Mesenchymal stem cell (in vitro differentiated cells and primary cell): ENCODE measurements around the gene ZDHHC12.

Experiments used
- DNase-seq: peaks from one replicate; pipeline ENCODE4 v3.0.0-alpha.2; 2013
- H2AFZ ChIP-seq: one replicate; pipeline ENCODE4 v1.6.1; 2013; ENCODE audit warnings: low read depth, mild to moderate bottlenecking, control low read depth, inconsistent platforms, low read length, moderate library complexity
- H2AK5ac ChIP-seq: 2 replicates; pipeline ENCODE4 v1.6.1; 2013; ENCODE audit warnings: low read length, moderate library complexity, mild to moderate bottlenecking, inconsistent platforms; ENCODE audit not compliant: severe bottlenecking
- H2BK120ac ChIP-seq: one replicate; pipeline ENCODE4 v1.6.1; 2013; ENCODE audit warnings: low read depth, mild to moderate bottlenecking, inconsistent platforms, low read length, moderate library complexity
- H2BK12ac ChIP-seq, 2 experiments: one replicate each; pipeline ENCODE4 v1.6.1; 2013; ENCODE audit warnings: inconsistent platforms in 2 of 2, low read length in 2 of 2, mild to moderate bottlenecking in 2 of 2, moderate library complexity in 2 of 2, control low read depth in 1 of 2
- H2BK15ac ChIP-seq: one replicate; pipeline ENCODE4 v1.6.1; 2013; ENCODE audit warnings: mild to moderate bottlenecking, low read depth, inconsistent platforms; ENCODE audit not compliant: poor library complexity, severe bottlenecking
- H2BK5ac ChIP-seq: 2 replicates; pipeline ENCODE4 v1.6.1; 2013; ENCODE audit warnings: low read depth, mild to moderate bottlenecking, low read length, control low read depth, inconsistent platforms; ENCODE audit not compliant: poor library complexity, severe bottlenecking
- H3K14ac ChIP-seq, 2 experiments: one replicate each; pipeline ENCODE4 v1.6.1; 2013; ENCODE audit warnings: inconsistent platforms in 2 of 2, low read length in 2 of 2, control low read depth in 1 of 2, mild to moderate bottlenecking in 1 of 2, moderate library complexity in 1 of 2
- H3K18ac ChIP-seq, 2 experiments: one replicate each; pipeline ENCODE4 v1.6.1; 2013; ENCODE audit warnings: inconsistent platforms in 2 of 2, low read length in 2 of 2, control low read depth in 1 of 2, low read depth in 1 of 2, mild to moderate bottlenecking in 1 of 2
- H3K23ac ChIP-seq, 2 experiments: one replicate each; pipeline ENCODE4 v1.6.1; 2013; ENCODE audit warnings: inconsistent platforms in 2 of 2, low read length in 2 of 2, mild to moderate bottlenecking in 2 of 2, moderate library complexity in 2 of 2, control low read depth in 1 of 2
- H3K27ac ChIP-seq: 2 replicates; pipeline ENCODE4 v1.5.1; 2013; ENCODE audit warnings: mild to moderate bottlenecking, moderate library complexity, low read length, control low read depth, inconsistent platforms; ENCODE audit not compliant: poor library complexity, severe bottlenecking
- H3K27me3 ChIP-seq, 2 experiments: 2 replicates each; pipeline versions ENCODE4 v1.6.1 to v1.7.0; 2013; ENCODE audit warnings: low read length in 2 of 2, mild to moderate bottlenecking in 2 of 2, moderate library complexity in 2 of 2, control low read depth in 1 of 2, inconsistent platforms in 1 of 2; ENCODE audit not compliant: control insufficient read depth in 1 of 2, insufficient read depth in 1 of 2
- H3K36me3 ChIP-seq, 2 experiments: 2 replicates each; pipeline versions ENCODE4 v1.6.1 to v1.7.0; 2013; ENCODE audit warnings: low read length in 2 of 2, control low read depth in 1 of 2, inconsistent platforms in 1 of 2, low read depth in 1 of 2, mild to moderate bottlenecking in 1 of 2; ENCODE audit not compliant: insufficient read depth in 2 of 2, control insufficient read depth in 1 of 2
- H3K4ac ChIP-seq, 2 experiments: one replicate each; pipeline ENCODE4 v1.6.1; 2013; ENCODE audit warnings: inconsistent platforms in 2 of 2, low read length in 2 of 2, mild to moderate bottlenecking in 2 of 2, moderate library complexity in 2 of 2, control low read depth in 1 of 2, low read depth in 1 of 2
- H3K4me1 ChIP-seq: 2 replicates; pipeline ENCODE4 v1.6.1; 2013; ENCODE audit warnings: low read depth, low read length, control low read depth; ENCODE audit not compliant: control insufficient read depth, insufficient read depth
- H3K4me2 ChIP-seq: 2 replicates; pipeline ENCODE4 v1.6.1; 2013; ENCODE audit warnings: low read length, mild to moderate bottlenecking, inconsistent platforms; ENCODE audit not compliant: poor library complexity, severe bottlenecking
- H3K4me3 ChIP-seq, 2 experiments: 2 replicates each; pipeline versions ENCODE4 v1.5.1 to v1.7.0; 2013; ENCODE audit warnings: low read length in 2 of 2, mild to moderate bottlenecking in 2 of 2, control low read depth in 1 of 2, low read depth in 1 of 2; ENCODE audit not compliant: insufficient read depth in 1 of 2
- H3K79me1 ChIP-seq: replicated peaks from 2 replicates; pipeline ENCODE4 v1.6.1; 2013; ENCODE audit warnings: mild to moderate bottlenecking, control low read depth, low read length, inconsistent platforms; ENCODE audit not compliant: poor library complexity, severe bottlenecking
- H3K9ac ChIP-seq: 2 replicates; pipeline ENCODE4 v1.7.0; 2013; ENCODE audit warnings: mild to moderate bottlenecking, low read length, moderate library complexity
- H3K9me3 ChIP-seq: 2 replicates; pipeline ENCODE4 v1.7.0; 2013; ENCODE audit warnings: mild to moderate bottlenecking, low read length; ENCODE audit not compliant: control insufficient read depth
- H4K8ac ChIP-seq: one replicate; pipeline ENCODE4 v1.6.1; 2013; ENCODE audit warnings: inconsistent platforms, mild to moderate bottlenecking, low read length, moderate library complexity
- H4K91ac ChIP-seq: one replicate; pipeline ENCODE4 v1.6.1; 2013; ENCODE audit warnings: mild to moderate bottlenecking, low read length, inconsistent platforms
- WGBS: methylation state at CpG from one replicate; pipeline ENCODE4 v1.1.7; 2013; ENCODE audit warnings: mixed read lengths; 5-methylcytosine and 5-hydroxymethylcytosine counted together

The ZDHHC12 gene

DNA sequence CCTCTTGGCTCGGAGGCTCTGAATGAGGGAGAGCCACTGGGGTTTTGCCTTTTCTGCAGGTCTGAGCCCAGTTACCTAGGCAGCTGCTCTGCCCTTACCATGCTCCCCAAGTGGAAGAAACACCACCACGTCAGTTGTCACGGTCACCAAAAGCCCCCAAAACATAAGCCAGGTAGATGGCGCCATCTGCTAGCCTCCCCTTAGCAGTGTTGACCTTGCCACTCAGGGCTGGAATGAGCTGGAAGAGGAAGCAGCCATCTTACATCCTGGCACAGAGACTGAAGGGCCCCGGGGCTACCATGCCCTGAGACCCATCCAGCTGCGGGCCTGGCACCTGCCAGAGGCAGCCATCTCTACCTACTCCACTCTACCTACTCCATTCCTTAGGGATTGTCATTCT is 40.4 kb upstream of the ZDHHC12 start:
- no peak overlapping the region for H2BK15ac ChIP-seq
- no peaks in the 10 kb centered on the region for H3K9me3 ChIP-seq
- H2BK12ac ChIP-seq = no peak overlapping the region
- H3K27me3 ChIP-seq = no peaks in the 10 kb centered on the region
- H3K4ac ChIP-seq = no peak overlapping the region
- no peak overlapping the region for H3K14ac ChIP-seq
- H3K4me1 ChIP-seq = peaks cover 25% of the 10 kb centered on the region
- peaks cover 35% of the 10 kb centered on the region for H3K79me1 ChIP-seq
- no peak overlapping the region for H3K18ac ChIP-seq
- H3K9ac ChIP-seq = no peak overlapping the region
- no peak overlapping the region for H2AK5ac ChIP-seq
- no peak overlapping the region for H3K23ac ChIP-seq
- no peak overlapping the region for H2BK120ac ChIP-seq
- no peak overlapping the region for H3K4me3 ChIP-seq
- H2BK5ac ChIP-seq = no peak overlapping the region
- H4K91ac ChIP-seq = no peak overlapping the region
- H3K36me3 ChIP-seq = peaks cover 17 to 25% of the 10 kb centered on the region in 2 experiments
- DNase-seq = no peak
- no peak overlapping the region for H3K4me2 ChIP-seq
- H4K8ac ChIP-seq = no peak overlapping the region
- no peak overlapping the region for H3K27ac ChIP-seq
- WGBS = 95% methylated on average over 6 of the region's 6 CpGs
- no peak overlapping the region for H2AFZ ChIP-seq

DNA sequence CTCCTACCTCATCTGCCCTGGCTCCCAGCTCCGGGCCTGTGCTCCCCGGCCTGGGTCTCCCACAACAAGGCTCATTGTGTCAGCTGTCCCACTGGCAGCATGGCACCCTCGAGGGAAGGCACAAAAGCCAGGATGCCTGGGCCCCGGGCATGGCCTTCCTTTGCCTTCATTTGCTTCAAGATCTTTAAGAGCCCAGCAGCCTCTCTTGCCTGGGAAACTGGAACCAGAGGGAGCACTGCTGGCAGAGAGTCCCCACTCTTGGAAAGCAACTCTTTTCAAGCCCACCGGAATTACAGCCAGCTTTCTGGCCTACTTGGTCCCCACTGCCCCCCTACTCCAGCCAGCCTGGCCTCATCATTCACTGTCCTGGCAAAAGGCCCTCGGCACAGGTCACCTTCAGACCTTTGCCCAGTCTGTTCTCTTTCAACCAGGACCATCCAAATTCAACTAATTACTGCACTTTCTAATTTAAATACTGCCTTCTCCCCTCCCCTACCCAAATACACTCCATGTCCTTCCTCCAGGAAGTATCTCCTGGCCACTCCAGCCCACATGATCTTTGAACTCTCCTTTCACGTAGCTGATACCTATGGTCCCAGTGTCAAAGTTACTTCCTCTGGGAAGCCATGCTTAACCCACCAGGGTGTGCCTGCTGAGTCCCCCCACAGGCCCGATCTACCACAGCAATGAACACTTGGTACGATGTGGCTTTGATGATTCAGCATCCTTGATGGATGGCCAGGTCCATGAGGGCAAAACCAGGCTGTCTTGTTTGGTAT is 38.9 kb upstream of the ZDHHC12 start:
- H3K4me1 ChIP-seq = peaks cover 20% of the 10 kb centered on the region
- H2AFZ ChIP-seq = no peak overlapping the region
- no peak overlapping the region for H3K18ac ChIP-seq
- DNase-seq = no peak
- no peak overlapping the region for H3K14ac ChIP-seq
- H3K4me2 ChIP-seq = no peak overlapping the region
- H3K23ac ChIP-seq = no peak overlapping the region
- no peak overlapping the region for H2AK5ac ChIP-seq
- 91% methylated on average over 9 of the region's 9 CpGs for WGBS
- no peaks in the 10 kb centered on the region for H3K9me3 ChIP-seq
- no peaks in the 10 kb centered on the region for H3K27me3 ChIP-seq
- H3K4me3 ChIP-seq = no peak overlapping the region
- H2BK5ac ChIP-seq = no peak overlapping the region
- H3K27ac ChIP-seq = no peak overlapping the region
- H2BK15ac ChIP-seq = no peak overlapping the region
- H3K79me1 ChIP-seq = peaks cover 27% of the 10 kb centered on the region
- no peak overlapping the region for H3K4ac ChIP-seq
- no peak overlapping the region for H2BK120ac ChIP-seq
- no peak overlapping the region for H4K8ac ChIP-seq
- H4K91ac ChIP-seq = no peak overlapping the region
- peaks cover 13 to 21% of the 10 kb centered on the region in 2 experiments for H3K36me3 ChIP-seq
- H3K9ac ChIP-seq = no peak overlapping the region
- H2BK12ac ChIP-seq = no peak overlapping the region

DNA sequence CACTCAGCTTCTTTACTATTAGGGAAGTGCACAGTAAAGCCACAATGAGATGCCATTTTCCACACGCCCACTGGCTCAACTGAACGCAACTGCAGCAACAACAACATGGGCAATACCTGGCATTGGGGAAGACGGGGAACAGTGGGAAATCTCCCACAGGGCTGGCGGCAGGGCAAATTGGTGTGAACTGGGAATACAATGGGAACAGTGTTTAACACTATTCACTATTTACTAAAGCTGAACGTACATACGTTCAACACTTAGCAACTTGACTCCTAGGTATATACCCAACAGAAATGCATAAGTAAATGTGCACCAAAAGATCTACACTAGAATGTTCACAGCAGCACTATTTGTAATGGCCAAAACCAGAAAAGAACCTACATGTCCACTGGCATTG is 33.7 kb upstream of the ZDHHC12 start:
- no peak overlapping the region for H3K23ac ChIP-seq
- no peak overlapping the region for H2BK5ac ChIP-seq
- no peaks in the 10 kb centered on the region for H3K4me1 ChIP-seq
- no peak overlapping the region for H3K4me3 ChIP-seq
- H3K9ac ChIP-seq = no peak overlapping the region
- DNase-seq = no peak
- H3K27me3 ChIP-seq = no peaks in the 10 kb centered on the region
- no peak overlapping the region for H2BK15ac ChIP-seq
- 100% methylated on average over 6 of the region's 6 CpGs for WGBS
- H2AFZ ChIP-seq = no peak overlapping the region
- no peak overlapping the region for H3K4ac ChIP-seq
- H4K8ac ChIP-seq = no peak overlapping the region
- H2AK5ac ChIP-seq = no peak overlapping the region
- H3K36me3 ChIP-seq = peaks cover 24 to 28% of the 10 kb centered on the region in 2 experiments
- H3K79me1 ChIP-seq = peaks cover 24% of the 10 kb centered on the region
- H4K91ac ChIP-seq = no peak overlapping the region
- no peak overlapping the region for H3K14ac ChIP-seq
- H3K18ac ChIP-seq = no peak overlapping the region
- no peak overlapping the region for H3K27ac ChIP-seq
- H3K4me2 ChIP-seq = no peak overlapping the region
- peak overlapping the region in 1 of 2 experiments; percentile 58 for H2BK12ac ChIP-seq
- no peak overlapping the region for H2BK120ac ChIP-seq
- no peaks in the 10 kb centered on the region for H3K9me3 ChIP-seq

DNA sequence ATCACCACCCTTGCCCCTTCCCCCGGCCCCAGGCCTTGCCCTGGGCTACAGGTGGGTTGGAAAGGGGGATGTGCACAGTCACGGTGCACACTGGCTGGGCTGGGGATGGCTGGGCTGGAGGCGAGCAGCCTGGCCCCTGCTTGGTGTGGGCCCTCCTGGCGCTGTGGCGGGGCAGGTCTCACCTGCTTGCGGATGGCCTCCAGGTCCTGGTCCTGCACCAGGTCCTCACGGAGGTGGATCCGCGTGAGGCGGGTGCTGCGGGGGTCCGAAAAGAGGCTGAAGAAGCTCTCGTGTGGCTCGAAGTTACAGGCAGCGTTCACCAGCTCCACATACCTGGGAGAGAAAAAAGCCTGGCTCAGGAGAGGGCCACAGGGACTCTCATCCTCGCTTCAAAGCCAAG is 29.7 kb upstream of the ZDHHC12 start:
- H3K4me3 ChIP-seq = no peak overlapping the region
- no peak overlapping the region for H2BK5ac ChIP-seq
- no peak for DNase-seq
- H3K27ac ChIP-seq = no peak overlapping the region
- H3K9me3 ChIP-seq = no peaks in the 10 kb centered on the region
- H3K4me1 ChIP-seq = no peaks in the 10 kb centered on the region
- H2BK120ac ChIP-seq = no peak overlapping the region
- no peaks in the 10 kb centered on the region for H3K27me3 ChIP-seq
- H2BK12ac ChIP-seq = no peak overlapping the region
- 94% methylated on average over 16 of the region's 16 CpGs for WGBS
- peaks cover 48 to 49% of the 10 kb centered on the region in 2 experiments for H3K36me3 ChIP-seq
- no peak overlapping the region for H3K9ac ChIP-seq
- H3K23ac ChIP-seq = no peak overlapping the region
- no peak overlapping the region for H2BK15ac ChIP-seq
- H2AFZ ChIP-seq = no peak overlapping the region
- H3K18ac ChIP-seq = no peak overlapping the region
- H3K4ac ChIP-seq = no peak overlapping the region
- no peak overlapping the region for H3K14ac ChIP-seq
- no peak overlapping the region for H4K91ac ChIP-seq
- H3K79me1 ChIP-seq = peaks cover 15% of the 10 kb centered on the region
- H4K8ac ChIP-seq = no peak overlapping the region
- H3K4me2 ChIP-seq = no peak overlapping the region
- no peak overlapping the region for H2AK5ac ChIP-seq
